B cell (primary cell): ENCODE measurements around the gene PSMA1. TPM values are rescaled to one million over a fixed set of nuclear protein-coding genes. Genes with fewer than 3 reads are reported as not detected.
A peak's percentile ranks its signal among the peaks of the same experiment; 100 is the strongest.

Source experiments
- ATAC-seq: fragments of 200-7000 bp; cut with Tn5 transposase; one replicate; pipeline ENCODE4 v1.10.0; 2021; ENCODE audit warnings: low read depth, mild to moderate bottlenecking, moderate number of reproducible peaks, moderate library complexity
- CTCF ChIA-PET: fragments of 350-600 bp; sonication (Branson Sonifier 250); formaldehyde crosslinking; loops from one replicate; lab custom pipeline; 2021; ENCODE audit warnings: antibody characterized with exemption, inconsistent platforms; lab: Charles Lee
- POLR2A ChIA-PET: fragments of 350-600 bp; sonication (Branson Sonifier 250); formaldehyde crosslinking; loops from one replicate; lab custom pipeline; 2021; ENCODE audit warnings: antibody characterized with exemption; lab: Charles Lee
- DNase-seq: peaks from one replicate; pipeline ENCODE4 v3.0.0; 2013
- H2AFZ ChIP-seq: 2 replicates; pipeline ENCODE4 v1.6.1; 2012; ENCODE audit warnings: mild to moderate bottlenecking, low read depth, low read length; ENCODE audit not compliant: insufficient read depth, poor library complexity, severe bottlenecking
- H3K27ac ChIP-seq, 2 donors: 1 replicate in 1 of 2; 2 replicates in 1 of 2; pipeline ENCODE4 v1.5.1; 2012 to 2013; ENCODE audit warnings: low read length in 2 of 2, mild to moderate bottlenecking in 2 of 2, moderate library complexity in 1 of 2
- H3K27me3 ChIP-seq, 4 experiments: fragments of 200-600 bp in 1 of 4; sonication (generic) in 1 of 4; replicated peaks in 1 of 4; 1 replicate in 2 of 4; 2 replicates in 2 of 4; pipeline versions ENCODE4 v1.6.1 to v1.7.0; 2013 to 2016; ENCODE audit warnings: low read length in 3 of 4, mild to moderate bottlenecking in 2 of 4, mixed read lengths in 1 of 4, moderate library complexity in 1 of 4; ENCODE audit not compliant: insufficient read depth in 4 of 4, control insufficient read depth in 3 of 4; ENCODE audit errors: control extremely low read depth in 1 of 4
- H3K36me3 ChIP-seq, 2 experiments: replicated peaks in 1 of 2; 1 replicate in 1 of 2; 2 replicates in 1 of 2; pipeline versions ENCODE4 v1.6.1 to v1.7.1; 2013; ENCODE audit warnings: low read length in 1 of 2; ENCODE audit not compliant: insufficient read depth in 2 of 2, control insufficient read depth in 1 of 2; ENCODE audit errors: control extremely low read depth in 1 of 2, extremely low read depth in 1 of 2
- H3K4me1 ChIP-seq, 2 donors: fragments of 200-600 bp in 1 of 2; sonication (generic) in 1 of 2; 1 replicate in 1 of 2; 2 replicates in 1 of 2; pipeline versions ENCODE4 v1.5.1 to v1.6.1; 2013 to 2017; ENCODE audit warnings: low read length in 2 of 2; ENCODE audit not compliant: control insufficient read depth in 2 of 2, insufficient read depth in 2 of 2
- H3K4me2 ChIP-seq: replicated peaks from 2 replicates; pipeline ENCODE3; 2012; ENCODE audit warnings: mild to moderate bottlenecking, low read depth, low read length; ENCODE audit not compliant: poor library complexity, severe bottlenecking
- H3K4me3 ChIP-seq, 5 experiments: fragments of 200-600 bp in 1 of 5; sonication (generic) in 1 of 5; 1 replicate in 3 of 5; 2 replicates in 2 of 5; pipeline versions ENCODE4 v1.5.1 to v1.7.0; 2011 to 2016; ENCODE audit warnings: low read length in 4 of 5, mild to moderate bottlenecking in 4 of 5, low read depth in 2 of 5, control low read depth in 1 of 5, moderate library complexity in 1 of 5; ENCODE audit not compliant: insufficient read depth in 1 of 5; ENCODE audit errors: control extremely low read depth in 1 of 5, extremely low read depth in 1 of 5
- H3K79me2 ChIP-seq: fragments of 200-600 bp; sonication (generic); one replicate; pipeline ENCODE4 v1.6.0; 2016; ENCODE audit warnings: low read length; ENCODE audit not compliant: control insufficient read depth, insufficient read depth
- H3K9ac ChIP-seq: fragments of 200-600 bp; sonication (generic); 2 replicates; pipeline ENCODE4 v1.6.1; 2017; ENCODE audit warnings: mild to moderate bottlenecking, low read length, moderate library complexity
- H3K9me3 ChIP-seq, 3 donors: one replicate each; pipeline versions ENCODE4 v1.6.1 to v1.7.1; 2013; ENCODE audit warnings: low read length in 2 of 3; ENCODE audit not compliant: control insufficient read depth in 2 of 3, insufficient read depth in 1 of 3; ENCODE audit errors: control extremely low read depth in 1 of 3
- H4K20me1 ChIP-seq: 2 replicates; pipeline ENCODE4 v1.6.0; 2012; ENCODE audit warnings: mild to moderate bottlenecking, low read length; ENCODE audit not compliant: insufficient read depth, control insufficient read depth, poor library complexity, severe bottlenecking
- H3K27ac Mint-ChIP-seq: one replicate; pipeline ENCODE4 v1.8.0; 2021; ENCODE audit warnings: mixed read lengths
- H3K27me3 Mint-ChIP-seq: one replicate; pipeline ENCODE4 v1.8.0; 2021; ENCODE audit warnings: mixed read lengths
- H3K4me1 Mint-ChIP-seq: one replicate; pipeline ENCODE4 v1.8.0; 2021; ENCODE audit warnings: mixed read lengths
- H3K4me3 Mint-ChIP-seq: one replicate; pipeline ENCODE4 v1.8.0; 2021; ENCODE audit warnings: mixed read lengths
- H3K9me3 Mint-ChIP-seq: one replicate; pipeline ENCODE4 v1.8.0; 2022; ENCODE audit warnings: mixed read lengths; ENCODE audit not compliant: insufficient read depth
- EZH2 ChIP-seq: IDR thresholded peaks from 2 replicates; pipeline ENCODE4 v1.6.1; 2012; ENCODE audit warnings: borderline replicate concordance, low read depth, mild to moderate bottlenecking, moderate library complexity, low read length; ENCODE audit not compliant: insufficient read depth, poor library complexity, severe bottlenecking
- WGBS: methylation state at CpG from one replicate; pipeline ENCODE4 v1.1.5; 2013; ENCODE audit warnings: missing lambda C conversion rate; ENCODE audit not compliant: insufficient coverage; 5-methylcytosine and 5-hydroxymethylcytosine counted together
- intact Hi-C: fragments of 100-400 bp; cut with micrococcal nuclease; formaldehyde crosslinking; loops from one replicate; pipeline ENCODE4 v1.10.0; 2022
- polyA plus RNA-seq: library from polyadenylated mRNA; depleted of rRNA; stranded (reverse); fragments of >200 nt; gene quantifications from 2 replicates; pipeline ENCODE4 v1.2.3, GENCODE V29; 2012
- total RNA-seq, 2 donors: library from RNA; stranded (reverse); fragments of 120-200 nt in 1 of 2; gene quantifications; 1 replicate in 1 of 2; 2 replicates in 1 of 2; pipeline versions ENCODE4 v1.2.3 to v1.2.4, GENCODE V29; 2013 to 2022
- TF ChIP-seq, protein P1 (sequence below): fragments of 200-600 bp; IDR thresholded peaks from one replicate; pipeline ENCODE4 v1.8.0; 2022; ENCODE audit warnings: antibody characterized with exemption, mild to moderate bottlenecking

PSMA1 gene
- total and polyA plus RNA-seq, 2 donors (not counting 1 experiment from before 2014, with no cell fraction given) = 91.4 to 123 TPM

DNA sequence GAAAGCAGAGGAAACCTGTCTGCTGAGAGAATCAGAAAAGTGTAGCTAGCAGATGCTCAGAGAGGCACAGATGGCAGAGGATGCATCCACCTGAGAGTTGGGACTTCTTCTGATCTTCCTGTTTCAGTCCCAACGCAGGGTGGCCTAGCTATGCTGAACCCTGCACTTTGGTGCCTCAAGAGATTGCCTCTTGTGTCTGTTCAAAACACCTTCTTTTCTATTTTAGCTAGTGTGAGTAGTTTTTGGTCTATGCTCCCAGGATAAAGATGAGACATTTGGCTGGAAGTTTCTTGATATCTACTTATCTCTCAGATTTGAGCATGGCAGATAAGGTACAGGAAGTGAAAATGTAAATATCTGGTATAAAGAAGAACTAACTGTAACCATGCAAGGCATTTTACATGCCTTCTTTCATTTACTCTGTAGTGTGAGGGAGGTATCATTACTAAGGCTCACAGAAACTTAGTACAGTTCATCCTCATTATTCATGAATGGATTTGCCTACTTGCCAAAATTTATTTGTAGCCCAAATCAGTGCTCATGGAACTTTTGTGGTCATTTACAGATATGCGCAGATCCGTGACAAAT, 47.0 kb upstream of the PSMA1 start:
- peaks cover 3% of the 10 kb centered on the region for H3K27me3 Mint-ChIP-seq
- Histone ChIP-seq H4K20me1 (no peaks in the 10 kb centered on the region), H3K79me2 (no peaks in the 10 kb centered on the region), H3K9me3 (peaks cover 0 to 7% (median 0%) of the 10 kb centered on the region in 3 donors), H3K36me3 (no peaks in the 10 kb centered on the region), H3K4me2 (peak overlapping the region; percentile 48), H3K27ac (peak overlapping the region; percentile 54 to 61), H2AFZ (peak overlapping the region; percentile 76), H3K27me3 (no peaks in the 10 kb centered on the region), H3K4me3 (peak overlapping the region in 1 of 5 experiments; percentile 39), H3K9ac (peak overlapping the region; percentile 7), H3K4me1 (peaks cover 19 to 29% of the 10 kb centered on the region in 2 donors)
- POLR2A ChIA-PET = interaction anchor here (1.0 kb wide), 1 partner anchor 11 kb away, joined by 4 read pairs; no protein-coding TSS in a partner anchor
- 0% methylated on average over 1 of the region's 3 CpGs for WGBS
- no peak overlapping the region for H3K4me3 Mint-ChIP-seq
- CTCF ChIA-PET = interaction anchor here (0.5 to 1.8 kb wide), 4 partner anchors 9 to 340 kb away, joined by 3 to 6 read pairs (median 5); no protein-coding TSS in a partner anchor
- DNase-seq (peak; percentile 49), ATAC-seq (peak; percentile 43)
- H3K4me1 Mint-ChIP-seq = peaks cover 23% of the 10 kb centered on the region
- no peaks in the 10 kb centered on the region for H3K9me3 Mint-ChIP-seq
- H3K27ac Mint-ChIP-seq = peak overlapping the region; percentile 80
- intact Hi-C loops = no loop called here
- TF ChIP-seq, protein P1, sequence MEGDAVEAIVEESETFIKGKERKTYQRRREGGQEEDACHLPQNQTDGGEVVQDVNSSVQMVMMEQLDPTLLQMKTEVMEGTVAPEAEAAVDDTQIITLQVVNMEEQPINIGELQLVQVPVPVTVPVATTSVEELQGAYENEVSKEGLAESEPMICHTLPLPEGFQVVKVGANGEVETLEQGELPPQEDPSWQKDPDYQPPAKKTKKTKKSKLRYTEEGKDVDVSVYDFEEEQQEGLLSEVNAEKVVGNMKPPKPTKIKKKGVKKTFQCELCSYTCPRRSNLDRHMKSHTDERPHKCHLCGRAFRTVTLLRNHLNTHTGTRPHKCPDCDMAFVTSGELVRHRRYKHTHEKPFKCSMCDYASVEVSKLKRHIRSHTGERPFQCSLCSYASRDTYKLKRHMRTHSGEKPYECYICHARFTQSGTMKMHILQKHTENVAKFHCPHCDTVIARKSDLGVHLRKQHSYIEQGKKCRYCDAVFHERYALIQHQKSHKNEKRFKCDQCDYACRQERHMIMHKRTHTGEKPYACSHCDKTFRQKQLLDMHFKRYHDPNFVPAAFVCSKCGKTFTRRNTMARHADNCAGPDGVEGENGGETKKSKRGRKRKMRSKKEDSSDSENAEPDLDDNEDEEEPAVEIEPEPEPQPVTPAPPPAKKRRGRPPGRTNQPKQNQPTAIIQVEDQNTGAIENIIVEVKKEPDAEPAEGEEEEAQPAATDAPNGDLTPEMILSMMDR = no peak
- no peak for TF ChIP-seq EZH2
